HEK293T (cell line): ENCODE data around the gene RTEL1.
"Not testable (repeated sequence)": the region's sequence is repeated elsewhere in the genome, so short reads cannot be mapped to it uniquely, and the experiment has no call there.

ENCODE experiments used
- CTCF ChIA-PET: fragments of 350-600 bp; formaldehyde crosslinking; extraction: SDS; loops from one replicate; lab custom pipeline; 2021; ENCODE audit warnings: antibody characterized with exemption, inconsistent platforms; lab: Yijun Ruan, JAX
- POLR2A ChIA-PET: fragments of 350-600 bp; formaldehyde crosslinking; extraction: SDS; loops from one replicate; lab custom pipeline; 2020; ENCODE audit warnings: antibody characterized with exemption, inconsistent platforms; lab: Yijun Ruan, JAX
- DNase-seq: peaks from one replicate; pipeline ENCODE4 v3.0.0; 2012; ENCODE audit warnings: mixed read lengths; ENCODE audit errors: extremely low spot score
- ARNT ChIP-seq: fragments of 450-650 bp; IDR thresholded peaks from 2 replicates; pipeline ENCODE4 v1.6.1; 2017; ENCODE audit warnings: mild to moderate bottlenecking
- BHLHE40 ChIP-seq: fragments of 450-650 bp; IDR thresholded peaks from 2 replicates; pipeline ENCODE4 v1.6.1; 2016; ENCODE audit warnings: mild to moderate bottlenecking, moderate library complexity, borderline replicate concordance
- CTBP1 ChIP-seq: fragments of 450-650 bp; IDR thresholded peaks from 2 replicates; pipeline ENCODE4 v1.6.1; 2016; ENCODE audit warnings: borderline replicate concordance
- ELF4 ChIP-seq: fragments of 450-650 bp; IDR thresholded peaks from 2 replicates; pipeline ENCODE4 v1.6.1; 2017; ENCODE audit warnings: antibody characterized with exemption
- FOXA1 ChIP-seq: fragments of 450-650 bp; IDR thresholded peaks from 2 replicates; pipeline ENCODE4 v1.6.1; 2016; ENCODE audit warnings: mild to moderate bottlenecking
- FOXK2 ChIP-seq: fragments of 450-650 bp; IDR thresholded peaks from 2 replicates; pipeline ENCODE4 v1.6.1; 2016; ENCODE audit warnings: mild to moderate bottlenecking
- FOXM1 ChIP-seq: fragments of 450-650 bp; IDR thresholded peaks from 2 replicates; pipeline ENCODE4 v1.6.1; 2017; ENCODE audit warnings: mild to moderate bottlenecking, borderline replicate concordance
- HDGF ChIP-seq: fragments of 450-650 bp; IDR thresholded peaks from 2 replicates; pipeline ENCODE4 v1.6.1; 2017; ENCODE audit warnings: antibody characterized with exemption, borderline replicate concordance
- L3MBTL2 ChIP-seq: fragments of 450-650 bp; conservative IDR thresholded peaks from 2 replicates; pipeline ENCODE4 v1.6.1; 2016; ENCODE audit warnings: mild to moderate bottlenecking
- LEF1 ChIP-seq: fragments of 450-650 bp; IDR thresholded peaks from 2 replicates; pipeline ENCODE4 v1.6.1; 2017; ENCODE audit warnings: mild to moderate bottlenecking, borderline replicate concordance
- NFRKB ChIP-seq: fragments of 450-650 bp; IDR thresholded peaks from 2 replicates; pipeline ENCODE4 v1.6.1; 2016; ENCODE audit warnings: mild to moderate bottlenecking, moderate library complexity
- SP1 ChIP-seq: fragments of 450-650 bp; IDR thresholded peaks from 2 replicates; pipeline ENCODE4 v1.6.1; 2017
- SUZ12 ChIP-seq: fragments of 450-650 bp; IDR thresholded peaks from 2 replicates; pipeline ENCODE4 v1.6.1; 2016; ENCODE audit warnings: mild to moderate bottlenecking
- TARDBP ChIP-seq: fragments of 450-650 bp; IDR thresholded peaks from 2 replicates; pipeline ENCODE4 v1.6.1; 2016
- ZNF384 ChIP-seq: fragments of 450-650 bp; IDR thresholded peaks from 2 replicates; pipeline ENCODE4 v1.6.1; 2016
- TF ChIP-seq, protein P1 (sequence below): fragments of 450-650 bp; IDR thresholded peaks from 2 replicates; pipeline ENCODE4 v1.6.1; 2016

RTEL1 gene

DNA sequence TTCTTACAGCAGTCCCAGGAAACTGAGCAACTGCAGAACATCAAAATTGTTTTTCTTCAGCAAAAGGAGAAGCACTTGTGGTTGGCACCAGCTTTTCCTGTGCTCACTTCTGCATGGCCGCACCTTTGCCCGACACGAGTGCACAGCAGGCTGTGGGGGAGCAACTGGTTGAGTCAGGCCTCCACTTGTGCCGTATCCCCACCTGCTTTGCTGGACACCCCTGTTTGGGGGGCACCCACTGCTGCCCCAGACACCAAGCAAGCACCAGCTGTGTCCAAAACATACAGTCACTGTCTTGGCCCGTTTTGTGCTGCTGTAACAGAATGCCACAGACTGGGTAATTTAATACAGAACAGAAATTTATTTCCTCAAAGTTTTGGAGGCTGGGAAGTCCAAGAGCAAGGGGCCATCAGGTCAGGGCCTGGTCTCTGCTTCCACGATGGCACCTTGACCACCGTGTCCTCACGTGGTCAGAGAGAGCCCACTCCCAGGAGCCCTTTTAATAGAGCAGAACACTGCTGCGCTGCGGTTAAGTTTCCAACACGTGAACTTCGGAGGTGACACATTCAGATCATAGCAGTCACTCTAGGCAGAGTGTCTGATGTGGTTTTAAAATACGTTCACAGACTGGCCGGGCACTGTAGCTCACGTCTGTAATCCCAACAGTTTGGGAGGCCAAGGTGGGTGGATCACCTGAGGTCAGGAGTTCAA lies 22.5 kb upstream of the RTEL1 start:
- DNase-seq = no peak
- ChIA-PET POLR2A (interaction anchor here (1.1 to 2.0 kb wide), 2 partner anchors 8 to 21 kb away, joined by 3 to 5 read pairs; partner anchors contain the start of gene GMEB2), CTCF (no interaction called here)
- no peak for TF ChIP-seq LEF1
- TF ChIP-seq, protein P1, sequence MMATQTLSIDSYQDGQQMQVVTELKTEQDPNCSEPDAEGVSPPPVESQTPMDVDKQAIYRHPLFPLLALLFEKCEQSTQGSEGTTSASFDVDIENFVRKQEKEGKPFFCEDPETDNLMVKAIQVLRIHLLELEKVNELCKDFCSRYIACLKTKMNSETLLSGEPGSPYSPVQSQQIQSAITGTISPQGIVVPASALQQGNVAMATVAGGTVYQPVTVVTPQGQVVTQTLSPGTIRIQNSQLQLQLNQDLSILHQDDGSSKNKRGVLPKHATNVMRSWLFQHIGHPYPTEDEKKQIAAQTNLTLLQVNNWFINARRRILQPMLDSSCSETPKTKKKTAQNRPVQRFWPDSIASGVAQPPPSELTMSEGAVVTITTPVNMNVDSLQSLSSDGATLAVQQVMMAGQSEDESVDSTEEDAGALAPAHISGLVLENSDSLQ = no peak
- no peak for TF ChIP-seq ELF4
- no peak for TF ChIP-seq NFRKB
- TF ChIP-seq FOXK2 = no peak
- TF ChIP-seq CTBP1 = no peak
- no peak for TF ChIP-seq ZNF384
- TF ChIP-seq TARDBP = no peak
- no peak for TF ChIP-seq SUZ12
- no peak for TF ChIP-seq L3MBTL2
- no peak for TF ChIP-seq FOXM1

DNA sequence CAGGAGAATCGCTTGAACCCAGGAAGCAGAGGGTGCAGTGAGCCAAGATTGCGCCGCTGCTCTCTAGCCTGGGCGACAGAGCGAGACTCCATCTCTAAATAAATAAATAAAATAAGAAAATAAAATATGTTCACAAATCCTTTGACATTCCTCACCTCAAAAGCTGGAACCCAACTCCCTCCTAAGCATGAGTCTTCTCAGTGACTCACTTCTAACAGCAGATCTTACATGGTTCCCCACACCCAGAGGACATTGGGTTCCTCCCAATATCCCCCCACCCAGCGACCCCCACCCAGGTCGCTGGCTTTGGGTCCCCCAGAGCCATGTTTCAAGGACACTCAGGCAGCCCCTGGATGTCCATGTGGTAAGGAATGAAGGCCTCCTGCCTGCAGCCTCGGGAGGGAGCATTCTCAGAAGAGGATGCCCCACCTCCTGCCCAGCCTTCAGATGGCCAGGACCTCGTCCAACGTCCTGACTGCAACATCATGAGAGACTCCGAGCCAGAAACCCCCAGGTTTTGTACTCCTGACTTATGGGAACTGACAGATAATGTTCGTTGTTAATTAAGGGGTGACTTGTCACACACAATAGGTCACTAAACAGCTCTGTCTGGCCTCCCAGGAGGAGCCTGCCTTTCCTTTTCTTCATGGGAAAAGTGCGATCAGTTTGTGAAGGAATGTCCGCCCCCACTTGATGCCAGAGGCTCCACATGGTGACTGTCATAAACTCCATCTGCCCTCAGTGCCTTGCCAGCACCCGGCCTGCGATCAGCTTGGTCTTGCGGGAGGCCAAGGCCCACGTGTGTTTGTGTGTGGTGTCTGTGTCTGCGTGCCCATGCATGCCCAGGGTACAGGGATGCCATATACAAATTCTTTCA lies 21.1 kb upstream of the RTEL1 start:
- POLR2A ChIA-PET = interaction anchor here (2.0 kb wide), 1 partner anchor 10 kb away, joined by 5 read pairs; the partner anchor contains the start of gene GMEB2
- TF ChIP-seq HDGF = no peak
- no peak for TF ChIP-seq L3MBTL2
- no peak for TF ChIP-seq CTBP1
- TF ChIP-seq, protein P1 = no peak
- no peak for TF ChIP-seq FOXA1
- no peak for TF ChIP-seq FOXK2
- TF ChIP-seq LEF1 = no peak
- no peak for TF ChIP-seq FOXM1
- TF ChIP-seq NFRKB = no peak
- TF ChIP-seq TARDBP = no peak
- TF ChIP-seq SP1 = no peak
- no peak for TF ChIP-seq ELF4
- TF ChIP-seq ARNT = no peak
- TF ChIP-seq BHLHE40 = no peak
- TF ChIP-seq ZNF384 = no peak
- TF ChIP-seq SUZ12 = no peak
- DNase-seq = no peak
- CTCF ChIA-PET = no interaction called here

DNA sequence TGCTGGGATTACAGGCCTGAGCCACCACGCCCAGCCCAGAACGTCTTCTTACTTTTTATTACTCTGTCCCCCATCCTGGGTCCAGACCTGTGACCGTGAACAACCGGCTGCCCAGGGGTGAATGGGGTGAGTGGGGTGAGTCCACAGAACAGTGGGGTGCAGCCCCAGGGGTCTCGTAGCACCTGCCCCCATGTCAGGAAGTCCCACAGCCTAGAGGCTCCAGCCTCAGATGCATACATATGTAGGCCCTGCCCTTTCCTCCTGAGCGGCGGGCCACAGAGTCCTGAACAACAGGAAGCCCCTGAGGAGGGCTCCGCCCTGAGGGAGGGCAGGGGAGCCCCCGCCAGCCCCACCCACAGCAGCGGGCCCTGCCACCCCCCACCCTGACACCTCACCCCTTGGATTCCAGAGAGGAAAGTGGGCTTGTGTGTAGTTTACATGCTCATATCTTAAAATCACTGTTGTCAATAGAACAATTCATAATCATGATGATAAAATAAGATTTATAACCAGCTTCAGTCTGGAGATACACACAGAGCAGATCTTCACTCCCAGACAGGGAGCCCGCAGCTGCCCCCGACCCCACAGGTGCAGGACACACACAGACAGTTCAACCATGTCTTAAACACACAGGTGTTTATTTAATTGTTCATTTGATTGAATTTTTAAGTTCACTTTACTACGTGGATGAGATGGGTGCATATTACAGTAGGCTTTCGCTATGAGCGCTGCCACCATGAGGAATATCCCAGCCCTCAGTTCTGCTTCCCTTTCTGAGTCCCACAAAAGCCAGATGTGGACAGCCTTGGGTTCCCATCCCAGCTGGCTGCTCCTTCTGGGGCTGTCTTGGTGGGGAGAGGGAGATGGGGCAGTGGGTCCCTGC lies 18.8 kb upstream of the RTEL1 start:
- no peak for TF ChIP-seq ARNT
- TF ChIP-seq FOXK2 = no peak
- no peak for TF ChIP-seq ELF4
- no peak for TF ChIP-seq FOXA1
- no peak for TF ChIP-seq TARDBP
- TF ChIP-seq BHLHE40 = no peak
- TF ChIP-seq ZNF384 = no peak
- no peak for TF ChIP-seq SP1
- TF ChIP-seq L3MBTL2 = no peak
- no peak for TF ChIP-seq LEF1
- TF ChIP-seq HDGF = no peak
- TF ChIP-seq CTBP1 = no peak
- no peak for TF ChIP-seq FOXM1
- no peak for DNase-seq
- POLR2A ChIA-PET = interaction anchor here (1.1 kb wide), 1 partner anchor 19 kb away, joined by 3 read pairs; the partner anchor contains the start of gene RTEL1
- CTCF ChIA-PET = no interaction called here

DNA sequence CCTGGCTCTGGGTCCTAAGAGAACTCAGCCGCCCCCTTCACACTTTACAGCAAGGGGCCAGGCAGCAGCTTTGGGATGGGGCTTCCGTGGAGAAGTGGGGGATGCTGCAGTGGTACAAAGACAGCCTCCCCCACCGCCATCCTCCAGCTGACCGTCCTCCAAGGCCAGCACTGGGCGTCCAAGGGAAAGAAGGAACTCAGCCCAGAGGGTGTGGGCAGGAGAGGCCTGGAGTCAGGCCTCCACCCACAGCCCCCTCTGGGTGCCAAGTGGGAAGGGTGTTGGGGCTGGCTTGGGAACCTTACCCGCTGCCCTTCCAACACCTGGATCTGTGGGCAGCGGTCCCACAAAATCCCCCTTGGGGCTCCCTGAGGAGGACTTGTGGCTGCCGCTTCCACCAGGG lies 18.0 kb upstream of the RTEL1 start:
- POLR2A ChIA-PET = interaction anchor here (1.1 kb wide), 1 partner anchor 18 kb away, joined by 3 read pairs; the partner anchor contains the start of gene RTEL1
- no peak for DNase-seq

DNA sequence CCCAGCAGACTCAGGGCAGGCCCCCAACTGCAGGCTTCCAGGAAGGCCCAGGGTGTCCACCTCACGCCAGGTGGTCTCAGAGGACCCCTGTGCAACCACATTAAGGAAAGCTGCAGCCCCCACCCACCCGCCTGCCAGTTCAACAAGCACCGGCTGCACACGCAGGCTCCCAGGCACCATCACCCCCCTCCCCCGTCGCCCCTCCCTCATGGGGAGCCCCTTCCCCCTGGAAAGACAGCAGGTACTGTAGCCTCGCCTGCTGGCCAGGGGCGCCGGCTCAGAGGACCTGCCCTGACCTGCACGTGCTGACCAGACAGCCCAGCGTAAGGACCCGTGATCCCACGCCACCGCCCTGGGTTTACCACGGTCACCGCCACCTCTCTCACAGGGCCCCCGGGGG lies 17.4 kb upstream of the RTEL1 start:
- DNase-seq, CTCF ChIA-PET: not testable (repeated sequence)
- POLR2A ChIA-PET = interaction anchor here (3.6 kb wide), 1 partner anchor 17 kb away, joined by 25 read pairs; the partner anchor contains the start of gene RTEL1

More for the DNA sequence above, 18.0 kb upstream of the RTEL1 start:
- TF ChIP-seq FOXK2 (no peak), ZNF384 (no peak), SUZ12 (no peak), ELF4 (no peak), FOXA1 (no peak), L3MBTL2 (no peak), LEF1 (no peak), TARDBP (no peak), SP1 (no peak), ARNT (no peak), FOXM1 (no peak), NFRKB (no peak), HDGF (no peak), BHLHE40 (no peak), CTBP1 (no peak)
- TF ChIP-seq, protein P1 = no peak
- CTCF ChIA-PET = no interaction called here
